ENCODE measurements around the gene PDCD1LG2.

Gene PDCD1LG2

GRCh38 chr9:5529683-5530221 is 19.4 kb downstream of the PDCD1LG2 start:
- no peak overlapping the region for H3K4me3 ChIP-seq (ENCODE audit: low read depth, low read length)

- H3K4me3 ChIP-seq (ENCODE audit: low read depth, low read length): no peak overlapping the region
Measured at GRCh38 chr9:5531101-5531882, 21.0 kb downstream of the PDCD1LG2 start.

- H3K4me3 ChIP-seq (ENCODE audit: low read depth, low read length): no peak overlapping the region
Measured at GRCh38 chr9:5532306-5532705, 22.0 kb downstream of the PDCD1LG2 start.

- no peak overlapping the region for H3K4me3 ChIP-seq (ENCODE audit: low read depth, low read length)
Measured at GRCh38 chr9:5532790-5533189, 22.5 kb downstream of the PDCD1LG2 start.

GRCh38 chr9:5536684-5537083 is 26.4 kb downstream of the PDCD1LG2 start:
- H3K4me3 ChIP-seq (ENCODE audit: low read depth, low read length): no peak overlapping the region

- no peak overlapping the region for H3K4me3 ChIP-seq (ENCODE audit: low read depth, low read length)
Measured at GRCh38 chr9:5543875-5544702, 33.8 kb downstream of the PDCD1LG2 start.

- H3K4me3 ChIP-seq (ENCODE audit: low read depth, low read length): no peak overlapping the region
Measured at GRCh38 chr9:5549658-5550650, 39.6 kb downstream of the PDCD1LG2 start.

GRCh38 chr9:5551368-5552150 is 41.2 kb downstream of the PDCD1LG2 start:
- H3K4me3 ChIP-seq (ENCODE audit: low read depth, low read length): no peak overlapping the region

GRCh38 chr9:5552301-5552700 is 42.0 kb downstream of the PDCD1LG2 start:
- H3K4me3 ChIP-seq (ENCODE audit: low read depth, low read length): no peak overlapping the region

- H3K4me3 ChIP-seq (ENCODE audit: low read depth, low read length): no peak overlapping the region
Measured at GRCh38 chr9:5553211-5553610, 42.9 kb downstream of the PDCD1LG2 start.

- H3K4me3 ChIP-seq (ENCODE audit: low read depth, low read length): no peak overlapping the region
Measured at GRCh38 chr9:5554254-5554653, 43.9 kb downstream of the PDCD1LG2 start.

GRCh38 chr9:5556101-5556705 is 45.9 kb downstream of the PDCD1LG2 start:
- no peak overlapping the region for H3K4me3 ChIP-seq (ENCODE audit: low read depth, low read length)

GRCh38 chr9:5557606-5558587 is 47.6 kb downstream of the PDCD1LG2 start:
- no peak overlapping the region for H3K4me3 ChIP-seq (ENCODE audit: low read depth, low read length)

- H3K4me3 ChIP-seq (ENCODE audit: low read depth, low read length): no peak overlapping the region
Measured at GRCh38 chr9:5559659-5560058, 49.3 kb downstream of the PDCD1LG2 start.

GRCh38 chr9:5560443-5561100 is 50.2 kb downstream of the PDCD1LG2 start:
- H3K4me3 ChIP-seq (ENCODE audit: low read depth, low read length): no peak overlapping the region

- no peak overlapping the region for H3K4me3 ChIP-seq (ENCODE audit: low read depth, low read length)
Measured at GRCh38 chr9:5561828-5562488, 51.6 kb downstream of the PDCD1LG2 start.

- no peak overlapping the region for H3K4me3 ChIP-seq (ENCODE audit: low read depth, low read length)
Measured at GRCh38 chr9:5562806-5563416, 52.6 kb downstream of the PDCD1LG2 start.
